Mucosa of stomach (tissue), 1 donor: Measurements from ENCODE around the gene NFATC2.

Experiments
- H3K27me3 ChIP-seq: one replicate; pipeline ENCODE4 v1.7.0; 2013; ENCODE audit warnings: mild to moderate bottlenecking, low read length; ENCODE audit not compliant: control insufficient read depth, insufficient read depth
- H3K36me3 ChIP-seq: one replicate; pipeline ENCODE4 v1.7.0; 2013; ENCODE audit warnings: low read length; ENCODE audit not compliant: control insufficient read depth, insufficient read depth
- H3K4me1 ChIP-seq: one replicate; pipeline ENCODE4 v1.7.0; 2013; ENCODE audit warnings: mild to moderate bottlenecking, low read length; ENCODE audit not compliant: control insufficient read depth, insufficient read depth
- H3K4me3 ChIP-seq: one replicate; pipeline ENCODE4 v1.7.0; 2013; ENCODE audit warnings: low read length
- H3K9ac ChIP-seq: one replicate; pipeline ENCODE4 v1.7.0; 2013; ENCODE audit warnings: mild to moderate bottlenecking, low read length, moderate library complexity
- H3K9me3 ChIP-seq: one replicate; pipeline ENCODE4 v1.7.0; 2013; ENCODE audit warnings: mild to moderate bottlenecking, low read length, moderate library complexity; ENCODE audit not compliant: control insufficient read depth
- donor health status: Pancreatic carcinoma.

NFATC2 gene

GRCh38 chr20:51565298-51566144, 23.0 kb upstream of the NFATC2 start:
- peaks cover 43% of the 10 kb centered on the region for H3K27me3 ChIP-seq
- H3K4me1 ChIP-seq: peaks cover 27% of the 10 kb centered on the region
- no peak overlapping the region for H3K4me3 ChIP-seq
- H3K9ac ChIP-seq: no peak overlapping the region
- H3K9me3 ChIP-seq: no peaks in the 10 kb centered on the region
- H3K36me3 ChIP-seq: no peaks in the 10 kb centered on the region

DNA sequence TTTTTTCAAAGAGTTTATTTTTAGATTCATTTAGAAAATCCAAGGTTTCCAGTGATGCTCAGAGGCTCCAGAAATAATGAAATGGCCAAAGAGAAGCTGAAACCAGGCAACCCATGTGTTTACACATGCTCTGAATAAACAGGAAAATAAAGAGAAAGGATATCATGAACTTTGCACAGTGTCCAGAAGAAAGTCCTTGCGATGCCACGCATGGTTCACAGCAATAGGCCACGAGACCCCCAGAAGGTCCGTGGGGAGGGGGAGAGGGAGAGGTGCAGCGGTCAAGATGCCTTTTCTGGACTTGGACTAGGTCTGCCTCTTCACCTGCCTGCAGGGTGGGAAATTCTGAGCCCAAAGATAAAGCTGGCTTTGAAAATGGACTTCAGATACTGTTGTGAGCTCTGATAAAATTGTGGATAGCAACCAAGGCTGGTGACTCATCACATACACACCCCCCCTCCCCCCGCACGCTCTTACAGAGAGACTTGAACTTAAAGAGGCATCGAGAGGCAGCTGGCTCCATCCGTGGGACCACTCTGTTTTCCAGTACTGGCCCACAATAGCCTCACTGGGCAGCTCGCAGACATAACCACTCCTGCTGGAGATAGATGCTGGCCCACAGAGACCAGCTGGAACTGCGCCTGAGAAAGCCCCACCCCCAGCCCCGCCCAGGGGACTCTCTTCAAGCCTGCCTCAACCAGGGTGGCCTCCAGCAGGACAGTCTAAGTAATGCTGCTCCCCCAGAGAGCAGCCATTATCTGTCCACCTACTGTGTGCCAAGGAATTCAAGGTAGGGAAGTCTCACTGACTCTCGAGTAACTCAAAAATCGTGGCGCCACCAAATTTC, 21.2 kb upstream of the NFATC2 start:
- peaks cover 32% of the 10 kb centered on the region for H3K4me1 ChIP-seq
- peaks cover 61% of the 10 kb centered on the region for H3K27me3 ChIP-seq
- no peak overlapping the region for H3K4me3 ChIP-seq
- H3K9ac ChIP-seq: peak overlapping the region; percentile 58
- no peaks in the 10 kb centered on the region for H3K9me3 ChIP-seq
- H3K36me3 ChIP-seq: no peaks in the 10 kb centered on the region

- Histone ChIP-seq H3K9me3 (no peaks in the 10 kb centered on the region), H3K36me3 (no peaks in the 10 kb centered on the region), H3K4me3 (no peak overlapping the region), H3K4me1 (peaks cover 32% of the 10 kb centered on the region), H3K9ac (peak overlapping the region; percentile 58), H3K27me3 (peaks cover 62% of the 10 kb centered on the region)
These were observed 20.6 kb upstream of the NFATC2 start for GRCh38 chr20:51563174-51563485.

- Histone ChIP-seq H3K4me3 (no peak overlapping the region), H3K4me1 (peaks cover 32% of the 10 kb centered on the region), H3K9ac (peak overlapping the region; percentile 58), H3K9me3 (no peaks in the 10 kb centered on the region), H3K27me3 (peaks cover 66% of the 10 kb centered on the region), H3K36me3 (no peaks in the 10 kb centered on the region)
These were observed 20.0 kb upstream of the NFATC2 start for GRCh38 chr20:51562332-51563173.

- Histone ChIP-seq H3K4me1 (peaks cover 32% of the 10 kb centered on the region), H3K36me3 (no peaks in the 10 kb centered on the region), H3K27me3 (peaks cover 70% of the 10 kb centered on the region), H3K9ac (peak overlapping the region; percentile 58), H3K9me3 (no peaks in the 10 kb centered on the region), H3K4me3 (no peak overlapping the region)
These were observed 19.5 kb upstream of the NFATC2 start for GRCh38 chr20:51562027-51562331.

DNA sequence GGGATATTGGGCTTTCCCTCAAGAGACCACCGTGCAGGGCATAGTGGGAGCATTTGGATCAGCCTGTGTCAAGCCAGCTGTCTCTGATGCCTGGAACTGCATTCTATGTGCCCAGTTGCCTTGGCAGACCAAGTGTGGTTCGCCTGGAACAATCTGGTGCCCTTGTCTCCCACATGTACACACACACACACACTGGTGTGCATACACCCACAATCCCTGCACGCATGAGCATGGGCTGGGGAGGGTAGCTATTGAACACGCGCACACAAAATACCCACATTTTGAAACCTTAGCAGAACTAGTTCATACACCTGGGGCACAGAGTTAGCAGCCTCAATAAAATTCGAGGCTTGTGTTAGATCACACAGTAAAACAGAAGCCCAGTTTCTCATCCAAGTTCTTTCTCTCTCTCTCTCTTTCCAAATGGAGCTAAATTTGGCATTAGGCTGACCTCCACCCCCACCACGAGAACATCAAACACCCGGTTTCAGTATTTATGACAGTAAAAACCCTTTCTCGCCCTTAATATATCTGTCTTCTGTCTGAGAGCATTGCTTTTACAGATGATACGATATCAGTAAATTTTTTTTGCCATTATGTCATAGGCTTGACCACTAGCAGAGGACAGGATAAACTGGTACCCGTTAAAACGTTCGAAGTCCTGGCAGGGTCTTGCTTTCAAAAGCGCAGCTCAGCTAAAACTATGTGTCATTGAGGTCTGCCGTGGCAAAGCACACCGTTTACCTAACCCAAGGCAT, 18.2 kb upstream of the NFATC2 start:
- no peak overlapping the region for H3K4me3 ChIP-seq
- peaks cover 62% of the 10 kb centered on the region for H3K27me3 ChIP-seq
- peak overlapping the region; percentile 18 for H3K9ac ChIP-seq
- no peaks in the 10 kb centered on the region for H3K9me3 ChIP-seq
- H3K4me1 ChIP-seq: peaks cover 32% of the 10 kb centered on the region
- no peaks in the 10 kb centered on the region for H3K36me3 ChIP-seq

DNA sequence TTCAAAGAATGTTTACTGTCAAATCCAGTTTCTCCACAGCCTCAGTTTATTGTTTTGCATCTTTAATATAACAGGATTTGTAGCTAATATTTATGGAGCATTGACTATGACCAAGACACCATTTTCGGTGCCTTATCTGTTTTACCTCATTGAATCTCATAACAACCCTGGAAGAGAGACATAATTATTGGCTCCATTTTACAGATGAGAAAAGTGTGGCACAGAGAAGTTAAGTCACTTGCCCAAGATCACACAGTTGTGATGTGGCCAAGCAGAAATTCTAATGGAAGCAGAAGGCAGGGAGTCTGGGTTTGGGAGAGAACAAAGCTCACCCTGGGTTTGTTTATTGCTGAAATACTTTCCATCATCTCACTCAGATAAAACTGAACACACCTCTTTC, 17.5 kb upstream of the NFATC2 start:
- Histone ChIP-seq H3K9me3 (no peaks in the 10 kb centered on the region), H3K4me3 (no peak overlapping the region), H3K36me3 (no peaks in the 10 kb centered on the region), H3K9ac (no peak overlapping the region), H3K4me1 (peaks cover 32% of the 10 kb centered on the region), H3K27me3 (peaks cover 62% of the 10 kb centered on the region)

DNA sequence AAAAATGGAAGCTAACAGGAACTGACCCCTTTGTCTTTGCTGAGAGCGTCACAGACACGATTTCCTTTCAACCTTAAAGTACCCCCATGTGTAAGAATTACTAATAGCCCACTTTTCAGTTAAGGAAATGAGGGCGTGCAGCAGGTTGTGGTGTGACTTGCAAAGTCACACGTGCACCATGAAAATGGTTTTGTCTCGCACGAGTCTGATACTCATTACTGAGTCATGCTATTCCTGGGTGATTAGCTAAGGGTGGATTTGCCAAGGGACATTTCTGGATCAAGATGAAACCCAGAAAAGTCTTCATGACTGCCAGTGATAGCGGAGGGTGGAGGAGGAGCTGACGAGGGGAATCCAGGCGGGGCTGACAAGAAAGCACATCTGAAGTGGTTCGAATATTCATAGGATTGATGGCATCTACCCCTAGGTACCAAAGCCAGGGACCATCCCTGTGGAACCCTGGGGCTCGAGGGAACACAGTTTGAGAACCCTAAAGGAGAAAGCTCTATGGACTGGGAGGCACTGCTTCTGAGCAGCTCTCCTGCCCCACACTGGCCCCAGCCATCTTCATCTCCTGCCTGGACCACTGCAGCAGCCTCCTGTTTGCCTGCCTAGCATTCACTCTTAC, 12.1 kb upstream of the NFATC2 start:
- no peaks in the 10 kb centered on the region for H3K36me3 ChIP-seq
- H3K9me3 ChIP-seq: no peaks in the 10 kb centered on the region
- no peak overlapping the region for H3K4me3 ChIP-seq
- H3K4me1 ChIP-seq: no peaks in the 10 kb centered on the region
- H3K9ac ChIP-seq: no peak overlapping the region
- peaks cover 21% of the 10 kb centered on the region for H3K27me3 ChIP-seq

- H3K9me3 ChIP-seq: no peaks in the 10 kb centered on the region
- no peak overlapping the region for H3K9ac ChIP-seq
- peaks cover 15% of the 10 kb centered on the region for H3K27me3 ChIP-seq
- H3K36me3 ChIP-seq: no peaks in the 10 kb centered on the region
- no peaks in the 10 kb centered on the region for H3K4me1 ChIP-seq
- H3K4me3 ChIP-seq: no peak overlapping the region
These were observed 11.5 kb upstream of the NFATC2 start for GRCh38 chr20:51553897-51554486.

- H3K9ac ChIP-seq: no peak overlapping the region
- H3K4me3 ChIP-seq: no peak overlapping the region
These were observed 8.7 kb upstream of the NFATC2 start for GRCh38 chr20:51551186-51551585.

GRCh38 chr20:51549474-51549873, 7.0 kb upstream of the NFATC2 start:
- H3K9me3 ChIP-seq: no peaks in the 10 kb centered on the region
- no peaks in the 10 kb centered on the region for H3K27me3 ChIP-seq
- H3K4me3 ChIP-seq: no peak overlapping the region
- H3K9ac ChIP-seq: no peak overlapping the region
- H3K4me1 ChIP-seq: no peaks in the 10 kb centered on the region
- no peaks in the 10 kb centered on the region for H3K36me3 ChIP-seq

More at GRCh38 chr20:51551186-51551585, 8.7 kb upstream of the NFATC2 start:
- H3K9me3 ChIP-seq: no peaks in the 10 kb centered on the region
- no peaks in the 10 kb centered on the region for H3K4me1 ChIP-seq
- no peaks in the 10 kb centered on the region for H3K27me3 ChIP-seq
- H3K36me3 ChIP-seq: no peaks in the 10 kb centered on the region
